Cerebellar nuclear complex (tissue), 1 donor: Measurements from ENCODE around the gene PSD4.

ENCODE experiments used
- DNase-seq, 2 experiments: peaks; one replicate each; lab custom pipeline; 2025; lab: John Stamatoyannopoulos, UW

Gene PSD4

DNA sequence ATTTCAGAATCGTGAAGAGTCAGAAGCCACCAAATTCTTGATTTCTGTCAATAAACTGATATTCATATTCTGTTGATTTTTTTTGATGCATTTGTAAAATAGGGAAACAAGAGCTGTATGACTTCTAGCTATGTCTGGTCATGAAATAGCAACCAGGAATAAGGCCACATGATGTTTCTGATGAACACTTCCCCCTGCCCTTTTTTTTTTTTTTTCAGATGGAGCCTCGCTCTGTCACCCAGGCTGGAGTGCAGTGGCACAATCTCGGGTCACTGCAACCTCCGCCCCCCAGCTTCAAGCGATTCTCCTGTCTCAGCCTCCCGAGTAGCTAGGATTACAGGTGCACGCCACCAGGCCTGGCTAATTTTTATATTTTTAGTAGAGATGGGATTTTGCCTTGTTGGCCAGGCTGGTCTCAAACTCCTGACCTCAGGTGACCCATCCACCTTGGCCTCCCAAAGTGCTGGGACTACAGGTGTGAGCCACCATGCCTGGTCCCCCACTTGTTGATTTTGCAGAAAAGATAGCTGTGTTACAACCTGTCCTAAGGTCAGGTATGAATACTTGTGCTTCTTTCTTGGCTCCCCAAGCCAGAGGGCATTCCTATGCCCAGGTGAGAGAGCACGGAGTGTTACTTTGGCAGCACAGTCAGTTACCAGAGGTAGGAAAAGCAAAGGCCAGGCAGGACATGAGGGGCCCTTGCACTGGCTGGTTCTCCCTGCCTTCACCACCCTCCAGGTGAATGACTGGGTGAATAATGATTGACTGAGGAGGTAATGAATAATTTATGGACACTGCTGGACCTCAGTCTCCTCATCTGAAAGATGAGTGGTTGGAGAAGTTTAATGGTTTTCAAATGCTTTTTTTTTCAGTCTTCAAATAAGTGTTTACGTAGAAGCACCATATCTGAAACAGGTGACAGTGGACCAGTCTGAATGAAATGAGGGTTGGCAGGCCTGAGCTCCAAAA, 65.4 kb downstream of the PSD4 start:
- DNase-seq: no peak

DNA sequence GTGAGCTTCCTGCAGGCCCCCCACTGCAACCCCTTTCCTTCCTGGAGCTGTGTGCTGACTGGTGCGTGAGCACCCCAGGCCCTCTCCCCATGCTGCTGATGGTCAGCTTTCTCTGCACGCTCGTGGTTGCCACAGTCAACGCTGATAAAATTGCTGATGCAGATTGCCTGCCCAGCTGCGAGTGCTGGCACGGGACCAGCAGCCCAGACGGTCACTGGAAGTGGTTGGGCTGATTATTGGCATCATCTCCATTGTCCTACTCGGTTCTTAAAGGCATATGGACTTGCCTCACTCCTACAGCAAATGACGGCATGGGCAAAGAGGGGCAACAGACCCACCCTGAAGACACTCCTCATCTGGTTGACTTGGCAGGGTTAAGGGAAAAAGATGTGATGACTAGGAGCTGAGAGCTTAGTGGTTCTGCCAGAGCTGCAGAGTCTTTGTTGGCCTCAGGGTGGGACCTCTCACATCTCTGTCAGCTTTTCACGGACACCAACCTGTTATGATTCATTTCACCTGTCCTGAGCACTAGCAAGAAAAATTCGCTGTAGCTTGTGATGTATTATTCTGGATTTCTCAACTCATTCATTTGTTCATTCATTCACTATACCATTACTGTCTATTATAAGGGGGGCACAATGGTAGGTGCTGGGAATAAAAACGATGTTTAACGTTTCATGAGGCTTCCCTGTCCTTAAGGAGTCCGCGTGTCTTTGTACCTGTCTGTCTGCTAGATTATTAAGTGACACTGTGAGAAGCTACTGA, 66.6 kb downstream of the PSD4 start:
- DNase-seq: no peak

DNA sequence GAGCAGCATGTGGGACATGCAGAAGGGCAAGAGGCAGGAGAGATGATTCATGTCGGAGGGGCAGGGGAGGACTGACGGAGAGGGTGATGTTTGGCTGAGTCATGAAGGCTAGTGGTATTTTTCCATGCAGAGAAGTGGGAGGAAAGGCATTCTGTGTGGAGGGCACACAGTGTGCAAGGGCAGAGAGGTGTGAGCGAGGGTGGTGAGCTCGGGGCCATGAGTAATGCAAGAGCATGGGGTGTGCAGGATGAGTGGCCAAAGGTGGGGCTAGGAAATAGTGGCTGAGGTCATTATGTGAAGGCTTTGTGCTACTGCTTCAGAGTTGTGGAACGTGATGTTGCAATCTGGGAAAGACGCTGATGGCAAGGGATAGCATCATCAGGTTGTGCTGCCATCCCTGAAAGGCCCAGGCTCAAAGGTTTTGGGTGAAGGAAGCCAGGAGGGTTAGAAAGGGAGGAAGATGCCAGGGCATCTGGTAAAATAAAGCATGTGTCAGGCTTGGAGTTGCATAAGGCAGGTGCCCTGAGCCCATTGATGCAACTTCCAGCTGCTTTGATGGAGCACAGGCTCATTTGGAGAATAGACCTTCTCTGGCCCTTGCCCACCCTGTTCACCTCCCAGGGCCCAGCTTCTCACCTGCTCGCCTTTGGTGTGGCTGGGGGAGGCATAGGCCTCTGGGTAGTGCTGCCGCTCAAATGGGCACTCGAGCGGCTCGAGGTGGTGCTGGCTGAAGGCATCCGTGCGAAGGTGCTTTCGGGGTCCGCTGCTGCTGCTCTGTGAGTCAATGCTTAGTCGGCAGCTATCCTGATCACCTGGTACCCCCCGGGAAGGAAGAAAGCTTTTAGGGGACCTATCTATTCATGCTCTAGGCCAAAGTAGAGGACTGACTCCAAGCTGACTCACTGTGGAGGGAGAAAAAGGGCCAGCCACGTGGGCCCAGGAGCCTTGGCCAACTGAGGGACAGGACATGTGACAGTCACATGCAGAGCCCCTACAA, 67.4 kb downstream of the PSD4 start:
- DNase-seq: no peak

DNA sequence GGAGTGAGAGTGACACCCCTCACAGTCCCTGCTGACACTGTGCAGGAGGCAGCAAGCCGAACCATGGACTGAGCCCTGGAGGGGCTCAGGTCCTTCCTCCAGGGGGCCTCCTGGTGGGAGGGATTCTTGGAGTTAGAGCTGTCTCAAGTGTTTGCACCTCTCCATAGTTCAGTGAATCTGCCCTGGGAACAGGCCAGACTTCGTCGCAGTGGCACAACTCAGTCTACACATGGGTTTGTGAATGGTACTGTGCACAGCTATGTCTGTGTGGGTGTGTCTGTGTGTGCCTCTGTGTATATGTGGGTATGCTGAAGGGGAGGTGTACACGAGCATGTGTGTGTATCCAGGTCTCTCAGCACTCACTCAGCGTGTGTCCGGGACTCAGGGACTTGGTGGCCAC, 68.6 kb downstream of the PSD4 start:
- DNase-seq: no peak

DNA sequence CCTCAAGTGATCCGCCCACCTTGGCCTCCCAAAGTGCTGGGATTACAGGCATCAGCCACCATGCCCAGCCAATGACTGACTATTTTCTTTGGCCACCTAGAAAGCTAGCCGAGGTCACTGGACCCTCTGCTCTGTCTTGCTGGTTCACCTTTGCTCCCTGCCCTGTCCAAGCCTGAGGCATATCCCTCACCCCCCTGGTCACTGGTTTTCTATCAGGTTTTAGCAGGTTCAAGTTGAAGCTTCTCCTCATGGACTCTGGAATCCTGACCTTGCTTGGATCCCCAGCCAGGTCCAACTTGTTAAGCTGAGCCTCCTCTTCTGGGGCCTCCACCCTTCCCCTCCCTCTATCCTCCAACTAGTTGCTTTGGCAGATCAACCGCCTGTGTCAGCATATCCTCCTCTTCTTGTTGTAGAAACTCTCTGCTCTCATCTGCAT, 71.5 kb downstream of the PSD4 start:
- no peak for DNase-seq

DNA sequence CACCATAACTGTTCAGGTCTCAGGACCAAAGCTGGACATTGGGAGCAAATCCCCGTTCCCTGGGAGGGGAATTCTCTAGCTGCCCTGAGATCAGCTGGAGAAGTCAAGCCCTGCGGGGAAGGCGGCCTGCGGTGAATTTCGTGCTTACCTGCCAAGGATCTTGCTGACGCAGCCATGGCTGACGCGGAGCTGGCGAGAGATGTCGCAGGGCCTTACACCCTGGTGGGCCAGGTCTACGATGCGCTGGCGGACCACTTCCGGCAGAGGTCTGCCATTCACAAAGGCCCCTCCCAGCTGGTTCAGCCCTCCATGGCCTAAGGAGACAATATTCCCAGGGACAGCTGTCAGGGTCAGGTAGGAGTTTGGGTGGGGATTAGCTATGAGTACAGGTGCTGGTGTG, 72.8 kb downstream of the PSD4 start:
- no peak for DNase-seq

DNA sequence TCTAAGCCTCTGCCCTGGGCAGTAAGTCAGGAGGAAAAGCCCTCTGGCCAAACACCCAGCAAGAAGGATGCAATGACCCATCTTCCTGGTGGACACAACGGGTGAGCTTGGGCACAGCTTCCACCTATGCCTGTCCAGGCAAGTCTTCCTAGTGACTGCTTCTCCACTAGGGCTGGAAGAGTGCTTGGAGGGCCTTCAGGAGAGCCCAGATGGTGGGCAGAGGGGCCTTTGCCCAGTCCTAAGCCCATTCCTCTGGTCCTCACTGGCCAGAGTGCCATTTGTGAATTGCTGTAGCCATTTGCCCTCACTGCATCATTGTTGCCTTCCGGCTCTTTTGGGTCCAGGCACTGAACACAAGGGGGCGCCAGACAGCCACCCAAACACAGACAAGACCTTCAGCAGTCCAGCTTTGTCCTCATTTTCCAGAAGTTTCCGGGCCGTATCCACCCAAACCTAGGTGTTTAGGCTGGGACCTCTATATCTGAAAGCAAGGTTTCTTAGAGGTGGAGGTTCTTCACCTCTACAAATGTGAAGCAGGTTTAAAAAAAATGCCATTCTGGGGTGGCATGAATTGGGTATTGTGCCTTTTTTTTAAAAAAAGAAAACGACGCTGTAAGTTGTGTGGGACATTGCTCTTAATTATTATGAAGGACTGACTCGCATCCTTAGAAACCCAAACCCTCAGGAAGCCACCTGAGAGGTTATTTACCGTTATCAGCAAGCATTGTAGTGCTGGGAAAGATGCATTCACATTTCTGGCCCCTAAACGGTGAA, 75.4 kb downstream of the PSD4 start:
- no peak for DNase-seq

DNA sequence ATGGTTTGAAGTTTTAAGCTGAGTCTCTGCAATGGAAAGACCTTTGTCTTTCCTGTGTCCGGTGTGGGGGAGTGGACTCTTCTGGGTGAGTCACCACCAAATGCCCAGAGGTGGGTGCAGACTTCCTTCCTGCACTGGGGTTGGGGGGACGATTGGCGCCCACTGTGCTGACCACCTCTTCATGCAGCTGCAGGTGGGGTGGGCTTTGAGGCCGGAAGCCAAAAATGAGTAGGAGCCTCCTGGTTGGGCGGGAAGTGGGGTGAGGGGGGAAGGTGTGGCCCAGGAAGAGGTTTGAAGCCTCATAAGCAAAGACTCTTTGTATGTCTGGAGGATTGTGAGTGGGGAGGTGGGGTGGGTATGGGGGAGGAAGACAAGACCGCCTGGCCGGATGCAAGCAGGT, 77.3 kb downstream of the PSD4 start:
- no peak for DNase-seq

DNA sequence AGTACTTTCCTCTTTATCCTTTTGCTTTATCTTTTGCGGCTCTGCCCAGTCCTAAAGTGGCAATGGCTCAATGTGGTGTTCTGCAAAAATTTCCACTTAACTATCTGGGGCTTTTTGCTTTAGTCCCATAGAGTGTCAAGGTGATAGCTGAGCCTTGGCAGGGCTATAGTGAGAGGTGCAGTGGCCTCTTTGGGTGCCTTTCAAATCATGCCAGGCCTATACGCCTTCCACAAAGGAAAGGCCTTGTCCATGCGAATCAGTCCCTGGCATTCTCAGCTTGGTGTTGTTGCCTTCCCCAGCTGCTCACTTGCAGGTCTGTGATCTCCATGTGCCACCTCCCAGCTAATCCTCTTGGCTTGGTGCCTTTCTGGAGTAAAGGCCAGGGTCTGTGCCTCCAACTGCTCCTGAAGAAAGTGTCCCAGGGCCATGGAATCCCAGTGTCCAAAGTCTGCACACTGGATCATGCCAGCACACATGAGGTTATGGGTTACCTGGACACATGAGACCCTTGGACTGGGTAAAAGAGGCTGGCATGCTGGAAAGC, 78.3 kb downstream of the PSD4 start:
- DNase-seq: no peak

DNA sequence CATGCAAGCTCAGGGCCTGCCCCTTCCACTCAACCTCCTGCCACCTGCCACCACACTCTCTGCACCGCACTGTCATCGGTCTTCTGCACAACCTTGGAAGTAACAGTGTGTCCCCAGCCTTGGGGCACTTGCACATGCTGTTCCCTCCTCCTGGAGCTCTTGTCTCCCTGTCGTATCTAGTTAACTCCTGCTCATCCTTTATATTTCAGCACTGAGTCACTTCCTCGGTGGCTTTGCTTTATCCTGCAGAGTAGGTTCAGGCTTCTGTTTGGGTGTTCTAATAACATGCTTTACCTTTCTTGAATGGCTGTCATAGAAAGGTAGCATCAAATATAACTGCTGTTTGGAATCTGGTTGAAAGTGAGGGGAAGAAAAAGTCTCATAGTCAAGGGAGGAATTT, 79.7 kb downstream of the PSD4 start:
- DNase-seq: no peak

DNA sequence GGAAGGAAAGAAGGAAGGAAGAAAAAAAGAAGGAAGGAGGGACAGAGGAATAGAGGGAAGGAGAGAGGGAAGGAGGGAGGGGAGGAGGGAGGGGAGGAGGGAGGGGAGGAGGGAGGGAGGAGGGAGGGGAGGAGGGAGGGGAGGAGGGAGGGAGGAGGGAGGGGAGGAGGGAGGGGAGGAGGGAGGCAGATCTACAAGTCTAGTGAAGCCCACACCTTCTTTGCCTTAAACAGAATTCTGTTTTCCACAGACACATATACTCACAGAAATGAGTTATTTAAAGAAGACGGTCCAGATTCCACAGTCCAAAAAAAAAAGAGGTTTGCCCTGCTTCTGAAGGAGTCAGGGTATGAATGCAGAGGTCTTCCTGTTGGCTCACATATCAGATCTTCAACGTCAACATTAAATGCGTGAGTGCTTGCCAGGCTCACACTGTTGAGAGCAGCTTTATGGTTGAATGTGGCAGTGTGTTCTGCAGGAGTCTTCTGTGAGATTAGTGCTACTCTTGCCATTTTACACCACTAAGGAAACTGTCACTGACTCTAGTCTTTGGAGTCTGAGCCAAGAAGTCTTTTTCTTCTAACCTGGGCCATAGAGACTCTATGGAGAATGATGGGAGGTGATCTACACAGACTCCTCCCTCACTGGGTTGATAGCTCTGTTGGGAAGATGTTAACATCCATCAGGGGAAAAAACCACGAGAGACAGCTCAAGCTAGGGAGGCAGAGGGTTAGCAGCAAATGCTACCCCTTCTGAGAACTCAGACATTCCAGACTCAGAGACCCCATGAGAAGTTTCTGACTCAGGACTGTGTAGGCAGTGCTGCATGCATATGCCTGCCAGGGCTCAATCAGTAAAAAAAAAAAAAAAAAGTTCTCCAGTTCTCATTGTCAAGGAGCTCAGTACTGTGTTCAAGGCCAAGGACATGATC, 81.6 kb downstream of the PSD4 start:
- DNase-seq: no peak

DNA sequence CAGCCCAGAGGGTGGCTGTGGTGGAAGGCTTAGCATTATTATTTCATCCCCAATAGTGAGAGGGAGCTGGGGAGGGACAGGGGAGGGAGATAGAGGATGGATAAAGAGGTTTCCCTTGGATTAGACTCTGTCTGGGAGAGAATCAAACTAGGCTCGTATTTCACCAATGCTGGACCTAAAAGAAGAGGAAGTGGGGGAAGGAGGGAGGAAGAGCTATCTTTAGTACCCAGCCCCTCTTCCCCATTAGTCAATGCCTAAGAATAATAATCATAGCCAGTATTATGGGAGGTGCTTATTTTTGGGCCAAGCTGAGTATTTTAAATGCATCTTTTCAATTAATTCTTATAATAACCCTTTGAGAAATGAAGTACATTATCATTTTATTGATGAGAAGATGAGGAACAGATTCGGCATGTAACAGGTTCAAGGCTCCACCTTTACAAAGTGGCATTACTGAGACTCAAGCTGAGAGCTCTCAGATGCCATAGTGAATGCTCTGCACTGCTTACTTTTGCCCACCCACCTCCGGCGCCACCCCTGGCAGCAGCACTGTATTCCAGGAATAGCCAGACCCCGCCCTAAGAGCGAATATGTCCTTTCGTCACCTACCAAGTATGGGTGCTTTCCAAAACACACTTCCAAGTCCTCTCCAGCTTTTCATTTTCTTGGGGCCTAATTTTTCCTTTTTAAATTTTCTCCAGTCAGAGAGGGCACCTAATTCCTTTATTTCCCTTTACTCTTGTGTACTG, 83.9 kb downstream of the PSD4 start:
- DNase-seq: no peak

DNA sequence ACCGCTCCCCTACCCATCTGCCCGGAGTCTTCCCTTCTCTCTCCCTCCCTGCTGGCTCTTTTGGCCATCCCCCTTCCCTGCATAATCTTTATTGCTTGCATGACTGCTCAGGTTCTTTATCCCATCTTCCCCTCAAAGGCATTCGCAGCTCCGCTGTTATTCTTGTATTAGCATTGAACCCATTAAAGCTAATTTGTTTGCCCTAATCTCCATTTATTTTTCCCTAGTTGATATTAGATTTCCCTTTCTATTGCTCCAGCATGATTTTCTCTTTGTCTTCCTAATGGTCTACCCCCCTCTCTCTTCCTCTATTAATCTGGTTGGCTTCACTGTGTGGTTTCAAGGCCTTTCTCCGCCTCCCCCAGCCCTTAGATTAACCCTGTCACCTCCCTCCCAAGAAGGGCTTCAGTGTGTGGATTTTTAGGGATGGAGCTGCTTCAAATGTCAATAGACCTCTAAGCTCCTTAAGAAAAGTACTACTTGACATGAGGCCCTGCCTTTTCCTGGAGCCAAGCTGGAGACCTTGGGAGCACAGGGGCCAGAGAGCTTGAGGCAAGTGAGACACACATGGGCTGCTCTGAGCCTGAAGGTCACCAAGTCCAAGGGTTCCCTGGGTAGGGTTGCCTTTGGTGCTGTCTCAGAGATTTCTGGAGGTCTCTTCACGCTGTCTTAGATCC, 84.8 kb downstream of the PSD4 start:
- no peak for DNase-seq
